ENCODE data around the gene RALGAPA2. TPM values are rescaled to one million over a fixed set of nuclear protein-coding genes. Genes with fewer than 3 reads are reported as not detected.

Gene RALGAPA2
- total RNA-seq, 1 donor from 2014 or later = 22.1 TPM

- Mint-ChIP-seq H3K27me3 (ENCODE audit: low read depth) (peaks cover 11% of the 10 kb centered on the region), H3K27ac (no peak overlapping the region), H3K36me3 (ENCODE audit: low read depth) (no peaks in the 10 kb centered on the region), H3K9me3 (no peaks in the 10 kb centered on the region), H3K4me1 (ENCODE audit: low read depth) (peaks cover 11% of the 10 kb centered on the region), H3K4me3 (ENCODE audit: low read depth) (no peak overlapping the region)
- intact Hi-C loops (cut with micrococcal nuclease) = no loop called here
- DNase-seq (ENCODE audit: low spot score) = no peak
Measured at GRCh38 chr20:20737158-20737557, 24.7 kb upstream of the RALGAPA2 start.

- Mint-ChIP-seq H3K4me3 (ENCODE audit: low read depth) (no peak overlapping the region), H3K36me3 (ENCODE audit: low read depth) (no peaks in the 10 kb centered on the region), H3K27me3 (ENCODE audit: low read depth) (peaks cover 11% of the 10 kb centered on the region), H3K27ac (no peak overlapping the region), H3K4me1 (ENCODE audit: low read depth) (peaks cover 11% of the 10 kb centered on the region), H3K9me3 (no peaks in the 10 kb centered on the region)
- DNase-seq (ENCODE audit: low spot score) = no peak
- intact Hi-C loops (cut with micrococcal nuclease) = no loop called here
Measured at GRCh38 chr20:20736303-20736702, 23.9 kb upstream of the RALGAPA2 start.

GRCh38 chr20:20734475-20734948, 22.1 kb upstream of the RALGAPA2 start:
- DNase-seq (ENCODE audit: low spot score) = no peak
- intact Hi-C loops (cut with micrococcal nuclease) = no loop called here
- H3K27ac Mint-ChIP-seq = peak overlapping the region; percentile 30
- H3K9me3 Mint-ChIP-seq = no peaks in the 10 kb centered on the region
- H3K4me3 Mint-ChIP-seq (ENCODE audit: low read depth) = no peak overlapping the region
- H3K27me3 Mint-ChIP-seq (ENCODE audit: low read depth) = peaks cover 8% of the 10 kb centered on the region
- no peaks in the 10 kb centered on the region for H3K36me3 Mint-ChIP-seq (ENCODE audit: low read depth)
- peaks cover 11% of the 10 kb centered on the region for H3K4me1 Mint-ChIP-seq (ENCODE audit: low read depth)

- peak overlapping the region; percentile 30 for H3K27ac Mint-ChIP-seq
- H3K9me3 Mint-ChIP-seq = no peaks in the 10 kb centered on the region
- peaks cover 4% of the 10 kb centered on the region for H3K27me3 Mint-ChIP-seq (ENCODE audit: low read depth)
- H3K4me3 Mint-ChIP-seq (ENCODE audit: low read depth) = no peak overlapping the region
- intact Hi-C loops (cut with micrococcal nuclease) = no loop called here
- DNase-seq (ENCODE audit: low spot score) = no peak
- no peaks in the 10 kb centered on the region for H3K36me3 Mint-ChIP-seq (ENCODE audit: low read depth)
- H3K4me1 Mint-ChIP-seq (ENCODE audit: low read depth) = peaks cover 11% of the 10 kb centered on the region
Measured at GRCh38 chr20:20733943-20734342, 21.5 kb upstream of the RALGAPA2 start.

- intact Hi-C loops (cut with micrococcal nuclease) = no loop called here
Measured at GRCh38 chr20:20732641-20733040, 20.2 kb upstream of the RALGAPA2 start.

GRCh38 chr20:20731945-20732296, 19.5 kb upstream of the RALGAPA2 start:
- peaks cover 6% of the 10 kb centered on the region for H3K27me3 Mint-ChIP-seq (ENCODE audit: low read depth)
- H3K36me3 Mint-ChIP-seq (ENCODE audit: low read depth) = no peaks in the 10 kb centered on the region
- no peak overlapping the region for H3K4me3 Mint-ChIP-seq (ENCODE audit: low read depth)
- peaks cover 11% of the 10 kb centered on the region for H3K4me1 Mint-ChIP-seq (ENCODE audit: low read depth)
- H3K27ac Mint-ChIP-seq = no peak overlapping the region
- intact Hi-C loops (cut with micrococcal nuclease) = no loop called here
- H3K9me3 Mint-ChIP-seq = no peaks in the 10 kb centered on the region
- DNase-seq (ENCODE audit: low spot score) = no peak

More at GRCh38 chr20:20732641-20733040, 20.2 kb upstream of the RALGAPA2 start:
- H3K4me3 Mint-ChIP-seq (ENCODE audit: low read depth) = no peak overlapping the region
- peaks cover 11% of the 10 kb centered on the region for H3K4me1 Mint-ChIP-seq (ENCODE audit: low read depth)
- no peaks in the 10 kb centered on the region for H3K36me3 Mint-ChIP-seq (ENCODE audit: low read depth)
- no peaks in the 10 kb centered on the region for H3K9me3 Mint-ChIP-seq
- H3K27ac Mint-ChIP-seq = no peak overlapping the region
- H3K27me3 Mint-ChIP-seq (ENCODE audit: low read depth) = peaks cover 9% of the 10 kb centered on the region
- no peak for DNase-seq (ENCODE audit: low spot score)

GRCh38 chr20:20731000-20731944, 18.8 kb upstream of the RALGAPA2 start:
- H3K36me3 Mint-ChIP-seq (ENCODE audit: low read depth) = no peaks in the 10 kb centered on the region
- intact Hi-C loops (cut with micrococcal nuclease) = no loop called here
- H3K4me1 Mint-ChIP-seq (ENCODE audit: low read depth) = peaks cover 11% of the 10 kb centered on the region
- DNase-seq (ENCODE audit: low spot score) = no peak
- no peak overlapping the region for H3K4me3 Mint-ChIP-seq (ENCODE audit: low read depth)
- peaks cover 6% of the 10 kb centered on the region for H3K27me3 Mint-ChIP-seq (ENCODE audit: low read depth)
- no peak overlapping the region for H3K27ac Mint-ChIP-seq
- H3K9me3 Mint-ChIP-seq = no peaks in the 10 kb centered on the region

- no peak for DNase-seq (ENCODE audit: low spot score)
- intact Hi-C loops (cut with micrococcal nuclease) = no loop called here
- Mint-ChIP-seq H3K4me3 (ENCODE audit: low read depth) (no peak overlapping the region), H3K36me3 (ENCODE audit: low read depth) (no peaks in the 10 kb centered on the region), H3K9me3 (no peaks in the 10 kb centered on the region), H3K27me3 (ENCODE audit: low read depth) (peaks cover 13% of the 10 kb centered on the region), H3K4me1 (ENCODE audit: low read depth) (peaks cover 7% of the 10 kb centered on the region), H3K27ac (no peak overlapping the region)
Measured at GRCh38 chr20:20729563-20729962, 17.1 kb upstream of the RALGAPA2 start.

- Mint-ChIP-seq H3K27me3 (ENCODE audit: low read depth) (peaks cover 7% of the 10 kb centered on the region), H3K36me3 (ENCODE audit: low read depth) (no peaks in the 10 kb centered on the region), H3K27ac (no peak overlapping the region), H3K4me3 (ENCODE audit: low read depth) (no peak overlapping the region), H3K9me3 (no peaks in the 10 kb centered on the region), H3K4me1 (ENCODE audit: low read depth) (no peaks in the 10 kb centered on the region)
- DNase-seq (ENCODE audit: low spot score) = no peak
- intact Hi-C loops (cut with micrococcal nuclease) = no loop called here
Measured at GRCh38 chr20:20721489-20721888, 9.0 kb upstream of the RALGAPA2 start.

GRCh38 chr20:20720158-20720557, 7.7 kb upstream of the RALGAPA2 start:
- intact Hi-C loops (cut with micrococcal nuclease) = no loop called here
- Mint-ChIP-seq H3K27ac (no peak overlapping the region), H3K27me3 (ENCODE audit: low read depth) (no peaks in the 10 kb centered on the region), H3K36me3 (ENCODE audit: low read depth) (no peaks in the 10 kb centered on the region), H3K9me3 (no peaks in the 10 kb centered on the region), H3K4me1 (ENCODE audit: low read depth) (no peaks in the 10 kb centered on the region), H3K4me3 (ENCODE audit: low read depth) (no peak overlapping the region)
- no peak for DNase-seq (ENCODE audit: low spot score)

GRCh38 chr20:20719411-20719810, 7.0 kb upstream of the RALGAPA2 start:
- Mint-ChIP-seq H3K9me3 (no peaks in the 10 kb centered on the region), H3K27me3 (ENCODE audit: low read depth) (no peaks in the 10 kb centered on the region), H3K36me3 (ENCODE audit: low read depth) (no peaks in the 10 kb centered on the region), H3K4me1 (ENCODE audit: low read depth) (no peaks in the 10 kb centered on the region), H3K27ac (no peak overlapping the region), H3K4me3 (ENCODE audit: low read depth) (no peak overlapping the region)
- intact Hi-C loops (cut with micrococcal nuclease) = no loop called here
- DNase-seq (ENCODE audit: low spot score) = no peak

GRCh38 chr20:20713244-20713765, 861 bp upstream of the RALGAPA2 start:
- Mint-ChIP-seq H3K9me3 (peaks cover 5% of the 10 kb centered on the region), H3K27ac (peak overlapping the region; percentile 86), H3K27me3 (ENCODE audit: low read depth) (no peaks in the 10 kb centered on the region), H3K4me1 (ENCODE audit: low read depth) (peaks cover 26% of the 10 kb centered on the region), H3K4me3 (ENCODE audit: low read depth) (peak overlapping the region; percentile 81), H3K36me3 (ENCODE audit: low read depth) (peaks cover 14% of the 10 kb centered on the region)
- intact Hi-C loops (cut with micrococcal nuclease) = loop anchor here (2.0 to 5.0 kb wide), 3 partner anchors 36 to 413 kb away; partner anchors contain the start of gene KIZ
- DNase-seq (ENCODE audit: low spot score) = no peak

GRCh38 chr20:20712004-20712473, 405 bp downstream of the RALGAPA2 start:
- peaks cover 23% of the 10 kb centered on the region for H3K36me3 Mint-ChIP-seq (ENCODE audit: low read depth)

More at GRCh38 chr20:20712004-20712473, 405 bp downstream of the RALGAPA2 start:
- intact Hi-C loops (cut with micrococcal nuclease) = loop anchor here (2.0 to 5.0 kb wide), 3 partner anchors 35 to 415 kb away; partner anchors contain the start of gene KIZ
- peak overlapping the region; percentile 79 for H3K27ac Mint-ChIP-seq
- no peaks in the 10 kb centered on the region for H3K27me3 Mint-ChIP-seq (ENCODE audit: low read depth)
- H3K4me1 Mint-ChIP-seq (ENCODE audit: low read depth) = peaks cover 28% of the 10 kb centered on the region
- no peak for DNase-seq (ENCODE audit: low spot score)
- peaks cover 6% of the 10 kb centered on the region for H3K9me3 Mint-ChIP-seq
- peak overlapping the region; percentile 87 for H3K4me3 Mint-ChIP-seq (ENCODE audit: low read depth)
